8988T (cell line): ENCODE results near the gene MCCC1.
"Not testable (repeated sequence)": the region's sequence is repeated elsewhere in the genome, so short reads cannot be mapped to it uniquely, and the experiment has no call there.

Source experiments
- DNase-seq: peaks from one replicate; pipeline ENCODE4 v3.0.0; 2011

The MCCC1 gene

DNA sequence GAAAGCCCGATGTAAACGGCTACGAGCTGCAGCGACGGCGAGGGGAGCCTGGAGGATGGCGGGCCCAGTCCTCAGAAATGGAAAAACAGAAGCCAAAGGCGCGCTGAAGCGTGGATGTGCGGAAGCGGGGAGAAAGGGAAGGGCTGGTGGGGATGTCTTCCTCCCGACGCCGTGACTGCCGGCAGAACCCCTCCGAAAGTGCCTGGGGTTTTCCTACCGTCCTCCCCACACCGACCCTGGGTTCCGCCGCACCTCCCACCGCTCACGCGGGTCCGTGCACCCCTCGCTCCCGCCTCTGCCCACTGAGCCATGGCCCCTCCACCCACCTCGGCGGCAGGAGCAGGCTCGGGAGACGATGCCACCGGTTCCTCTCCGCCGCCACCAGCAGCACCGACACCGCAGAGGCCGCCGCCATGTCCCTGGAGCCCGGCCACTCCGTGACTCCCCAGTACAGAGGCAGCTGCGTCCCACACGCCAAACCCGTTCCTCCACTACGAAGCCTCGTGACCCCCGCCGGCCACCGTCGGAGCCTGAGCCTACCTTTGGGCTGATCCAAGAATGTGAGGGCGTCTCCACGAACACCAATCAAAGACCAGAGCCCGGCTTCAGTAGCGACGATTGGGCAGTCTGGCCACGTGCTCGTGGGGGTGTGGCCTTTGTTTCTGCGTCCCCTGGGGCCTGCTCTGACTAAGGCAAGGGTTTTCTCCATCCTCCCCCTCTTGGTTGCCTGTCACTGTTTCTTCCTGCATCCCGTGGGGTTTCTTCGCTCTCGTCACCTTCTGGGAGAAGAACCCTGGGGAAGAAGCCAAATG, at the start of gene MCCC1:
MCCC1 (minus strand) TSS at position 471 of the 812 bp plus-strand sequence; CDS start at position 415, 56 bp downstream.
- DNase-seq: peak; percentile 89

DNA sequence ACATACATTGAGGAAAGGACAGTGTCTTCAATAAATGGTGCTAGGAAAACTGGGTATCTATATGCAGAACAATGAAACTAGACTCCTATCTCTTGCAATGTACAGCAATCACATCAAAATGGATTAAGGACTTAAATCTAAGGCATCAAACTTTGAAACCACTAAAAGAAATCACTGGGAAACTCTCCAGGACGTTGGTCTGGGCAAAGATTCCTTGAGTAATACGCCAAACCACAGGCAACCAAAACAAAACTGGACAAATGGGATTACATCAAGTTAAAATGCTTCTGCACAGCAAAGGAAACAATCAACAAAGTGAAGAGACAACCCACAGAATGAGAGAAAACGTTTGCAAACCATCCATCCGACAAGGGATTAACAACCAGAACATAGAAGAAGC, 48.8 kb upstream of the MCCC1 start:
- no peak for DNase-seq

DNA sequence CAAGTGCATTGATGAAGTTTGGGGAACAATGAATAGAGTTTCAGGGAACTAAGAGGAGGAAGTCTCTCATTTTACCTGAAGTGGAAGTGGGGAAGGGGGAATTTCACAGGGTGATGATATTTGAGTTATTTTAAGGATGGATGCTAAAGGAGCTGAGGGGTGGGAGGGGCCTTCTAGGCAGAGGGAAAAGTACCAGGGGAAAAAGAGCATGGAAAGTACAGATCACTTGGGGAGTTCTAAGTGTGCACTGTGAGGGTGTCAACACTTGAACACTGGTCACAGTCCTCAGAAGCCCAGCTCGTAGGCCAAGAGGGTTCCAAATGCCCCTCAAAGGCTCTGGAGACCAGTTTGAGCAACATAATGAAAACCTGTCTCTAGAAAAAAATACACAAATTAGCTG, 45.1 kb upstream of the MCCC1 start:
- no peak for DNase-seq

DNA sequence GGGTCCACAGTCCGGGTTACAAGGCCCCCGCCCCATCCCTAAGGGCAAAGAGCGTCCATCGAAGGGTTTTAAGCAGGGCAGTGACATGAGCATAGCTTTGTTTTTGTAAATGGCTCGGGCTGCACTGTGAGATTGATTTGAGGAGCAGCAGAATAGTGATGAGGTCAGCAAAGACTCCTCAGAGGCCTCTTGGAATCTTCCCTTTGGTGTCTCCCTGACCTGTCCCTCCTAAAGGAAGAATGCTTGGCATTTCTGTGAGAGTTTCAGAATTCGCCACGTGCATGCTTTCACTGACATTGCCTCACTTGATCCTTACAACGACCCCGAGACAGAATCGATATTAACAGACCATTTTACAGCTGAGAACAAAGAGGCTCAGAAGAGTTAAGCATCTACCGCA, 42.9 kb upstream of the MCCC1 start:
- DNase-seq: no peak

DNA sequence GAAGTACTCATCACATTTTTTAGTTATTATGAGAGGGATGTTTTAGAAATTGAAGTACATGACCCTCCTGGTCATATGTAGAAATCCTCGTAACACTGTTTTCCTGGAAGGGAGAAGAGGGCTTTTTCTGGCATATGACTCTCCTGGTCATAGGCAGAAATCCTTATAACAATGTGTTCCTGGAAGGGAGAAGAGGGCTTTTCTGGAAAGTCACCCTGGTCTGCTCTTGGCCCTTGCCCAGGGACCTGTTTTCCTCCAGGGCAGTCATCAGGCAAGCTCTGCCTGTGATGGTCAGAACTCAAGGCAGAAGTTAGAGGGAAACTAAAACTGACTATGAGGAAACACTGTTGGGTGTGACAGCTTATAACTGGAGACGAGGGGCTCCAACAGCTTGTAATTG, 35.5 kb upstream of the MCCC1 start:
- no peak for DNase-seq

DNA sequence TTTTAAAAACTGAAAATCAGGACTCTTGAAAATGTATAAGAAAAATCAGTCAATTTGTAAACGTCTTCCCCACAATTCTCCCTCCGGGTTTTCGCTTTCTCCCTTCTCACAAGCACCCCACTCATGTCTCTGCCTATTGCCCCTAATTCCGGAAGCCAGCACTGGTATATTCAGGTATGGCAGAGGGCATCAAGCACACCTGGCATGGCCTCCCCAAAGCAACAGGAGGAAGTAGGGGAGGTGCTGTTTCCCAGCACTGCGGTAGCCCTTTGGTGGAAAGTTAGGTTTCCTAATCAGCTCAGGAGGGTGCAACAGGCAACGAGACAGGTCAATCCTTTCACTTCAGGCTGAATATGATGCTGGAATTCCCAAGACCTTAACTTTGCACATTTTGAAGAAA, 33.1 kb upstream of the MCCC1 start:
- no peak for DNase-seq

DNA sequence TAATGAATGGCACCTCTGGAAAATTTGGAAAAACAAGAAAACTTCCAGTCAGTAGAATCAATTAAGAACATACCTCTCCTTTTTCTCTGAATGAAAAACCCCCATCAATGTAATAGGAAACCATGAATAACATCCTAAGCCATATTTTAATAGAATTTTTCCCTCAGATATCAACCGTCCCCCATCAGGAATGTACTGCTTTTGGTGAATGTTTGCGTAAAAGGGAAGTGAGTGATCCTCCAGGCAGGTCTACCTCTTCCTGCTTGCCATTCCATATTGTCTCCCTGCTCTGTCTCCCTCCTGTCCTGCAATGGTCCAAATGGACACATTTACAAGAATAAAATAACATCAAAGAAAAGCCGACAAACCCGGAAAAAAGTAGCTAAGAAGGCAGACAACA, 32.4 kb upstream of the MCCC1 start:
- peak; percentile 54 for DNase-seq

DNA sequence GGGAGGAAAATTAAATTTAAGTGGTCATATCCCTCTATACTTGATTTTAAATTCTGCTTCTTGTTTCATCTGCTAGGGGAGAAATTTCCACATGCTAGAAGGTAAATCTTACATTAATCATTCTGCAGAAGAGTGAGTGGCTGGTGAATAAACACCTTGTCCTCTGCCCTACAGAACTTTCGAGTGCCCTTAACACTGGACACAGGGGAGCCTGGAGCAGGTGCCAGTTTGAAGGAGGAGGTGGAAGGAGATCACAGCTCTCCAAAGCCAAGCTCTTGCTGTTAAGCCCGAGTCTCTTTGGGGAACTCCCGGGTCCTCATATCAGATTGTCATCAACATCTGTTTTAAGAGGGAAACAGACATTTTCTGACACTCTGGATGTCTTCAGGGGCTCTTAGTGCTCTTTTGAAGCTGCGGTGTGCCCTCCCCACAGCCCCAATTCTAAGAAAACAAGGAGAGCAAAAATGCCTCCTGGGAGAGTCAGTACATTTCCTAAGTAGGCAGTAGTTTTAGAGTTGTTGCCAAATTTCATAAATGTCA, 32.0 kb upstream of the MCCC1 start:
- DNase-seq: no peak

DNA sequence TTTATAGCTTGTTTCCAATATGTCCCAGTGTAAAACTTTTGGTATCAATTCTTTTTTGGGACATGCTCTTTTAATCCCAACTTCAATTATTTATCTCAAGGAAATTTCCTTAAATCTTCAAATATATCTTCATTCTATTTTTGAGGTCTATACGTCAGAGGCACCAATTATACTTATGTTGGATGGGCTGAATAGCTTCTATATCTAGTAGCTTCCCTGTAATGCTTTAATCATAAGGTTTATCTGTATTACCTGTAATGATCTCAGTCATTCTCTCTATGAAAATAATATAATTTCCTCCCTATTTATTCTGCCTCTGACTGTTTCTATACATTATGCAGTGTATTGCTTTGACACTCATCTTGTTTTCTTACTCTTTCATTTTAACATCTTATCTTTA, 29.9 kb upstream of the MCCC1 start:
- no peak for DNase-seq

DNA sequence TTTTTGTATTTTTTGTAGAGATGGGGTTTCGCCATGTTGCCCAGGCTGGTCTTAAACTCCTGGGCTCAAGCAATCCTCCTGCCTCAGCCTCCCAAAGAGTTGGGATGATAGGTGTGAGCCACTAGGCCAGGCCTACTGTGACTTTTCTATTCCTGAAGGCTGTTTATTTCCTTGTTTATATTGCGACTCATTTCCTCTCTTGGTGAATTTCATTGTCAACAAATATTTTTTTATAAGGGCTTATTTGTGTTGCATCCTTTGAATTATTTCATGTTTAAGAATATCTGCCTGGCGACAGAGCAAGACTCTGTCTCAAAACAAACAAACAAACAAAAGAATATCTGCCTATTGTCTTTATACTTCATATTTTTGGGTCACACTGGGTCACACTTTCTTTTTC, 29.4 kb upstream of the MCCC1 start:
- no peak for DNase-seq

DNA sequence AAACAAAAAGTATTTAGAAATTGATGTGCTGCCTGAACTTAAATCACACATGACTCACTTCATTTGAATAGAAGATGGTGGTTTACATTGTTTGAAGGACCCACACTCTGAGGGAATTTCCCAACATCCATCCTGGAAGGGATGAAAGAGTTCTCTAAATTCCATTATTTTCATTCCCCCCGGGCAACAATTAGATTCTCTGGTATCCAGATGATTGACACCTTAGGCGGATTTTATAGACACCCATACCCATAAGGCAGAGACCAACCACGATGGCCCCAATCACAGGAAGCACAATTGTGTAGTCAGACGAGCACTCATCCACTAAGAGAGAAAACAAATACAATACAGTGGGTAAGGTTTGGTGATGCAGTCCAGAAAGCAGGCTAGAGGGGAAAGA, 24.6 kb upstream of the MCCC1 start:
- DNase-seq: no peak

DNA sequence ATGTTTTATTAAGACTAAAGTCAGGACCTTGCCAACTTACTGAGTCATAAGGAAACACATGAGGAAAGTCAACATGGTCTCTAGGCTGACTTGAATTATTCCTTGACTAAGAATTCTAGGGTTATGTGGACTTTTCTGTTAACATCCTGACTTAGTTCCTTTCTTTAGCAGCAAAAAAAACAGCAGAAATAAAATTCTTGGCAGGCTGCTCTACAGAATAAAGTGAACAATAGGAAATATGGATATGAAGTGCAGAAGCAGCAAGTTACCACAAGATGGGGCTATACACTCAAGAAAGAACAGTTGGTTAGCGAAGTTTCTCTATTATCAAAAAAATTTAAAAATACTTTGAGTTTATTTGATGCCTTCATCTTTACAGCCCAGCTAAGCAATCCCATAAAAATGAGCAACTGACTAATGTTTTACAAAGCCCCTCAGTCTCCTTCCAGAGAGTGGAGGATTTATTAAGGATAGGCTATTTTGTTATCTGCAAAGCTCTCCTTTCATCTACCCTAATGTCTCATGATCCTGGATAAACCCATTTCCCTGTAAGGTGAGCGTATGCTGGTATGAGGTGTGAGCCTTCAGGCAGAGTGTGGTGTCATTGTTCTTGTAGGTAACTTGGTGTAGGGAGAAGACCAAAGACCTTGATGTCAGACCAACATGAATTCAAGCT, 23.1 kb upstream of the MCCC1 start:
- DNase-seq: peak; percentile 38

DNA sequence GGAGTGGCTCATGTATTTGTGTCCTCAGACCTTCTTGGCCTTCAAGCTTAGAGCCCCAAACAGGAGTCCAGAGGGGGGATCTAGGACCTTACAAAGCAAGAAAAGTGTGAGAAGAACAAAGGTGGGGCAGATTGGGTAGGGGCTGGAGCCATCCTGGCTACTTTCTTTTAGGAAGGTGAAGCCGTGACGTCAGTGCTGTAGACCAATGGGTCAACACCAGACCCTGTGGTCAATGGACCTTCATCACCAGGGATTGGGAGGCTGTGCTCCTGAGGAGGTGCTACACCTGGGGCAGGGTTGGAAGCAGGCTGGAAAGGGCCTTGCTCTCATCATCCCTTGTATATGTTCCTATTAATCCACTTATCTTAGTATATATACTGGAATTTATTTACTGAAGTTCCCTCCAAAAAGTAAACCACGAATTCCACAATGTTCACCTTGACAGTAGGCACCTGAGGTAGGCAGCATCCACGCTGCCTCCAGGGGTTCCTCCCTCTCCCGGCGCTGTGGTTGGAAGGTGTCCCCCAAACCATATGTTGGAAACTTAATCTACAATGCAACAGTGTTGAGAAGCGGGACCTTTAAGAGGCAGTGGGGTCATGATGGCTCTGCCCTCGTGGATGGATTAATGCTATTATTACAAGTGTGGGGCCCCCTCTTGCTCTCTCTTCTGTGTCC, 21.4 kb upstream of the MCCC1 start:
- no peak for DNase-seq

DNA sequence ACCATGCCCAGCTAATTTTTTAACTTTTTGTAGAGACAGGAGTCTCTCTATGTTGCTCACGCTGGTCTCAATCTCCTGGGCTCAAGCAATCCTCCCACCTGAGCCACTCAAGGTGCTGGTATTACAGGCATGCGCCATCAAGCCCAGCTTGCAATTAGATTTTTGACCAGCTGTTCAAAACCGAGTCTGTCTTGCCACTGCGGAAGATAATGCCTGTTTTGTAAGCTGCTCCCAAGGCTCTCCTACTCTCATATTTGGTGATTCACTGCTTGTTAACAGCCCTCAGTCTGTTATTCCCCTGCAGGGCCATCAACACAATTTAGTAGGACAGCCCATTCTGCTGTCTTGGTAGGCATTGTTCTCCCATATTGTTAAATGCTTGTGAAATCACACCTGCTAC, 17.8 kb upstream of the MCCC1 start:
- no peak for DNase-seq

DNA sequence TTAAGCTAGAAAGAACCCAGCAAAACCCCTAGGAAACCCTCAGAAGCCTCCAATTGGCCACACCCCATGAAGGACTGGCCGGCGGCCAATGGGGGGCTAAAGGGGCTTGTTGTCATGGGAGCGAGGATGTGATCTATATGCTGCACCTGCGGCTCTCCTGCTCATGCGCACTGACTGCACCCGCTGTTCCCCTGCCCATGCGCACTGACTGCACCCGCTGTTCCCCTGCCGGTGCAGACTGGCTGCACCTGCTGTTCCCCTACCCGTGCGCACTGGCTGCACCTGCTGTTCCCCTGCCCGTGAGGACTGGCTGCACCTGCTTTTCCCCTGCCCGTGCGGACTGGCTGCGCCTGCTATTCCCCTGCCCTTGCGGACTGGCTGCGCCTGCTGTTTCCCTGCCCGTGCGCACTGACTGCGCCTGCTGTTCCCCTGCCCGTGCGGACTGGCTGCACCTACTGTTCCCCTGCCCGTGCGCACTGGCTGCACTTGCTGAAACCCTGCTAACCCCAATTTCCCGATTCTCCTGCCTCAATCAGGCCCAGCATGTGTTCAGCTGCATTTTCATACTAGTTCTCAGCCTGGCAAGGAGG, 16.8 kb upstream of the MCCC1 start:
- peak; percentile 83 for DNase-seq

DNA sequence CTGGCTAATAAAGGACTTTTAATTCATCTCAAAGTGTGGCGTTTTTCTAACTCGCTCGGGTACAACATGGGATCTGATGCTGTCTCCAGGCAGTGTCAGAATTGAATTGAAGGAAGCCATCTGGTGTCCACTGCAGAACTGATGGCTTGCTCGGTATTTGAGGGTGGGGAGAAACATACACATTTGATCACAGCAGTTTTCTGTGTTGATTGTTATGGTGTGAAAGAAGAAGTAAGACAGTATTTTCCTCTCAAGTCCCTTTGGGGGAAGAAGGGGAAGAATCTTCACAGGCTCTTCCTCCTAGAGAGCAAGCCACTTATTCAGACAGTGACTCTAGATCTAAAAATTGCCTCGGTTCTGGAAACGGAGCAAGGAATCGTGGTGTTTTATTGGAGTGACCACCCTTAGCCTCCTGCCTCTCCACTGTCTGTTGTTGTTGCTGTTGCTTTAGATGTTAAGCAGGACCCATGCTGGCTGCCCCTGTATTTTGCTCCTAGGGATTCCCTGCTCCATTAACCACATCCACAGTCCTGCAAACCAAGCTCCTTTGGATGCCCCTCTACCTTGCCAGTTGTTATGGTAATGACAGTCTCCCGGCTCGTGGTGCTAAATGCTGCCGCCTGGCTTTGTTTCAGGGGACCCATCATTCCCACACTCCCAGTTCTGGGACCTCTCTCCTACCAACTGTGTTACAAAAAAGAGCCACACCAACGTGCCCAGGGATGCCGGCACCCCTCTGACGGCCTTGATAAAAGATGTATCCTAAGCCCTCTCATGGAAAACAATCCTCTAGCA, 15.3 kb upstream of the MCCC1 start:
- DNase-seq: no peak

DNA sequence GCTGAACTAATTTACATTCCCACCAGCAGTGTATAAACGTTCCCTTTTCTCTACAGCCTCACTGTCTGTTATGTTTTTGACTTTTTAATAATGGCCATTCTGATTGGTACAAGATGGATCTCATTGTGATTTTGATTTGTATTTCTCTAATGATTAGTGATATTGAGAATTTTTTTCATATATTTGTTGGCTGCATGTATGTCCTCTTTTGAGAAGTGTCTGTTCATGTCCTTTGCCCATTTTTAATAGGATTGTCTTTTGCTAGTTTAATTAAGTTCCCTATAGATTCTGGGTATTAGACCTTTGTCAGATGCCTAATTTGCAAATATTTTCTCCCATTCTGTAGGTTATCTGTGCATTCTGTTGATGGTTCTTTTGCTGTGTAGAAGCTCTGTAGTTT, 10.6 kb upstream of the MCCC1 start:
- DNase-seq: not testable (repeated sequence)

DNA sequence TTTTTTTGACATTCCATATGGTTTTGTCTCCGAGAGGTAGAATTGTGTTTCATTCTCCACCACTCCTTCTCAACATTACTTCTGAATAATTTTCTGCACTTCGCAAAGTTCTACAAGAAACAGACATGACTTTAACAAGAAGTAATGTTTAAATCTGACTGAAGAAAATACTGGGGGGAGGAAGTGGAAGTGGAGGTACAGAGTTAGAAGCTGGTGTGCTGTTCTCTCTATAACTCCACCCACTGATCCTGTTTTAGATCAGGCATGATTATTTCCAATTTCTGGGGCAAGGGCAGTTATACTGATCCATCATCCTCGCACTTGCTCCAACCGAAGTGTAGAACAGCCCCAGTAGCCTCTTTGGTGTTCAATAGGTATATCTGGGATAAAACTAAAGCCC, 9.2 kb upstream of the MCCC1 start:
- DNase-seq: no peak

DNA sequence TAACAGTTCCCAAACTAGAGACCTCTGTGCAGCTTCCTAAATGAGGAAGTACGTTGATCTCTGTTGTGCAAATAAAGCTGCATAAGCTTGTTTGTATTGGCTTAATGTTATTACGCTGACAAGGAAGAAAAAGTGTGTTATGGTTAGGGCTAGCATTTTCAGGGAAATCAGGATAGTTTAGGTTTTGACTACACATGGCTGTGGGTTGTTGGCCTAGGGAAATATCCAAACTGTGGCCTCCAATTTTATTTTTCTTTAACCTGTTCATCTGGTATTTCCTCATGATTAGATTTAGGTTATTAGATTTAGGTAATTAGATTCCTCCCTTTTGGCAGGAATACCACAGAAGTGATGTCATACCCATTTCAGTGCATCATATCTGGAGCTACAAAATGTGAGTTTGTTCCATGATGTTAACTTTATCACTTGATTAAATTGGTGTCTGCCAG, 8.7 kb upstream of the MCCC1 start:
- no peak for DNase-seq

DNA sequence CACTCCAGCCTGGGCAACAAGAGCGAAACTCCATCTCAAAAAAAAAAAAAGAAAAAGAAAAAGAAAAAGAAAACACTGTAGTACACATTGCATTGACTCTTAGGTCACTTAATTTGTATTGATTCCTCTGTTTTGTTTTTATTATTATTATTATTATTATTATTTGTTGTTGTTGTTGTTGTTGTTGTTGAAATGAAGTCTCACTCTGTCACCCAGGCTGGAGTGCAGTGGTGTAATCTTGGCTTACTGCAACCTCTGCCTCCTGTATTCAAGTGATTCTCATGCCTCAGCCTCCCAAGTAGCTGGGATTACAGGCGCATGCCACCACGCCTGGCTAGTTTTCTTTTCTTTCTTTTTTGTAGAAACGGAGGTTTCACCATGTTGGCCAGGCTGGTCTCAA, 8.1 kb upstream of the MCCC1 start:
- DNase-seq: not testable (repeated sequence)

DNA sequence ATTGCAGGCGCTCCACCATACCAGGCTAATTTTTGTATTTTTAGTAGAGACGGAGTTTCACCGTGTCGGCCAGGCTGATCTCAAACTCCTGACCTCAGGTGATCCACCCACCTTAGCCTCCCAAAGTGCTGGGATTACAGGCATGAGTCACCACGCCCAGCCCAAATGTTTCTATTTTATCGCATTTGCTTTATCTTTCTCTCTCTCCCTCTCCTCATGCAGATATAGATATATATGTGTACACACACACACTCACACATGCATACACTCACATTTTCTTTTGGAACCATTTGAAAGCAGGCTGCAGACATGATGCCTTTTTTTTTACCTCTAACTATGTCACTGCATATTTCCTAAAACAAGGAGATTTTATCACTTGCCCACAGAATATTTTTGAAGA, 7.3 kb upstream of the MCCC1 start:
- DNase-seq: no peak

DNA sequence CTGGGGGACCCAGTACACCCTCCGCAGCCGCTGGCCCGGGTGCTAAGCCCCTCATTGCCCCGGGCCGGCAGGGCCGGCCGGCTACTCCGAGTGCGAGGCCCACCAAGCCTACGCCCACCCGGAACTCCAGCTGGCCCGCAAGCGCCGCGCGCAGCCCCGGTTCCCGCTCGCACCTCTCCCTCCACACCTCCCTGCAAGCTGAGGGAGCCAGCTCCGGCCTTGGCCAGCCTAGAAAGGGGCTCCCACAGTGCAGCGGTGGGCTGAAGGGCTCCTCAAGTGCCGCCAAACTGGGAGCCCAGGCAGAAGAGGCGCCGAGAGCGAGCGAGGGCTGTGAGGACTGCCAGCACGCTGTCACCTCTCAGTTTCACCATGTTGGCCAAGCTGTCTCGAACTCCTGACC, 4.7 kb upstream of the MCCC1 start:
- not testable (repeated sequence) for DNase-seq
